Measurements from ENCODE around the gene SORCS1.

Gene SORCS1

GRCh38 chr10:107022600-107023354 lies 141.7 kb downstream of the SORCS1 start:
- DNase-seq (ENCODE audit: low read depth in 2 of 2) = no peak
- no peak for TF ChIP-seq CTCF (IDR thresholded peaks at IDR 0.05; ENCODE audit: low read depth, low read length)
- H3K4me3 ChIP-seq (replicated peaks in 1 of 2; ENCODE audit: low read depth in 2 of 2, low read length in 2 of 2) = no peak overlapping the region

- no peak overlapping the region for H3K4me3 ChIP-seq (replicated peaks in 1 of 2; ENCODE audit: low read depth in 2 of 2, low read length in 2 of 2)
- no peak for TF ChIP-seq CTCF (IDR thresholded peaks at IDR 0.05; ENCODE audit: low read depth, low read length)
- DNase-seq (ENCODE audit: low read depth in 2 of 2) = no peak
Measured at GRCh38 chr10:107019154-107019553, 145.4 kb downstream of the SORCS1 start.

GRCh38 chr10:107013258-107014006 lies 151.1 kb downstream of the SORCS1 start:
- no peak for TF ChIP-seq CTCF (IDR thresholded peaks at IDR 0.05; ENCODE audit: low read depth, low read length)
- H3K4me3 ChIP-seq (replicated peaks in 1 of 2; ENCODE audit: low read depth in 2 of 2, low read length in 2 of 2) = no peak overlapping the region

GRCh38 chr10:107011992-107012391 lies 152.5 kb downstream of the SORCS1 start:
- DNase-seq (ENCODE audit: low read depth in 2 of 2) = no peak

More at GRCh38 chr10:107013258-107014006, 151.1 kb downstream of the SORCS1 start:
- no peak for DNase-seq (ENCODE audit: low read depth in 2 of 2)

GRCh38 chr10:107011105-107011504 lies 153.4 kb downstream of the SORCS1 start:
- TF ChIP-seq CTCF (IDR thresholded peaks at IDR 0.05; ENCODE audit: low read depth, low read length) = no peak
- DNase-seq (ENCODE audit: low read depth in 2 of 2) = no peak
- H3K4me3 ChIP-seq (replicated peaks in 1 of 2; ENCODE audit: low read depth in 2 of 2, low read length in 2 of 2) = no peak overlapping the region

More at GRCh38 chr10:107011992-107012391, 152.5 kb downstream of the SORCS1 start:
- TF ChIP-seq CTCF (IDR thresholded peaks at IDR 0.05; ENCODE audit: low read depth, low read length) = no peak
- no peak overlapping the region for H3K4me3 ChIP-seq (replicated peaks in 1 of 2; ENCODE audit: low read depth in 2 of 2, low read length in 2 of 2)

- no peak overlapping the region for H3K4me3 ChIP-seq (replicated peaks in 1 of 2; ENCODE audit: low read depth in 2 of 2, low read length in 2 of 2)
- no peak for DNase-seq (ENCODE audit: low read depth in 2 of 2)
- no peak for TF ChIP-seq CTCF (IDR thresholded peaks at IDR 0.05; ENCODE audit: low read depth, low read length)
Measured at GRCh38 chr10:107010531-107010930, 154.0 kb downstream of the SORCS1 start.
